LNCaP clone FGC (cell line): ENCODE data around the gene IRGC.

Experiments
- DNase-seq: peaks from one replicate; pipeline ENCODE4 v3.0.0-alpha.2; 2011; ENCODE audit warnings: low read depth
- H3K4me3 ChIP-seq: 2 replicates; pipeline ENCODE4 v1.5.1; 2011; ENCODE audit warnings: mild to moderate bottlenecking, low read depth, low read length, control low read depth
- CTCF ChIP-seq: IDR thresholded peaks from 2 replicates; pipeline ENCODE4 v1.5.1; 2012; ENCODE audit warnings: mild to moderate bottlenecking; ENCODE audit not compliant: control insufficient read depth, insufficient read depth; ENCODE audit errors: extremely low read depth

IRGC gene

GRCh38 chr19:43731846-43732245, 16.0 kb downstream of the IRGC start:
- no peak overlapping the region for H3K4me3 ChIP-seq
- TF ChIP-seq CTCF, result no peak
- DNase-seq, result no peak

- DNase-seq, result no peak
- H3K4me3 ChIP-seq, result no peak overlapping the region
- TF ChIP-seq CTCF, result no peak
These were observed 19.1 kb downstream of the IRGC start for GRCh38 chr19:43735013-43735412.

- DNase-seq, result no peak
- no peak overlapping the region for H3K4me3 ChIP-seq
- TF ChIP-seq CTCF, result no peak
These were observed 20.1 kb downstream of the IRGC start for GRCh38 chr19:43735957-43736356.

- no peak for DNase-seq
- no peak for TF ChIP-seq CTCF
- no peak overlapping the region for H3K4me3 ChIP-seq
These were observed 22.9 kb downstream of the IRGC start for GRCh38 chr19:43738780-43739211.

GRCh38 chr19:43739439-43740235, 23.8 kb downstream of the IRGC start:
- TF ChIP-seq CTCF, result no peak
- no peak for DNase-seq
- H3K4me3 ChIP-seq, result no peak overlapping the region

GRCh38 chr19:43741075-43741825, 25.4 kb downstream of the IRGC start:
- no peak for TF ChIP-seq CTCF
- no peak for DNase-seq
- no peak overlapping the region for H3K4me3 ChIP-seq
